Measurements from ENCODE around the gene SYS1.

Gene SYS1

DNA sequence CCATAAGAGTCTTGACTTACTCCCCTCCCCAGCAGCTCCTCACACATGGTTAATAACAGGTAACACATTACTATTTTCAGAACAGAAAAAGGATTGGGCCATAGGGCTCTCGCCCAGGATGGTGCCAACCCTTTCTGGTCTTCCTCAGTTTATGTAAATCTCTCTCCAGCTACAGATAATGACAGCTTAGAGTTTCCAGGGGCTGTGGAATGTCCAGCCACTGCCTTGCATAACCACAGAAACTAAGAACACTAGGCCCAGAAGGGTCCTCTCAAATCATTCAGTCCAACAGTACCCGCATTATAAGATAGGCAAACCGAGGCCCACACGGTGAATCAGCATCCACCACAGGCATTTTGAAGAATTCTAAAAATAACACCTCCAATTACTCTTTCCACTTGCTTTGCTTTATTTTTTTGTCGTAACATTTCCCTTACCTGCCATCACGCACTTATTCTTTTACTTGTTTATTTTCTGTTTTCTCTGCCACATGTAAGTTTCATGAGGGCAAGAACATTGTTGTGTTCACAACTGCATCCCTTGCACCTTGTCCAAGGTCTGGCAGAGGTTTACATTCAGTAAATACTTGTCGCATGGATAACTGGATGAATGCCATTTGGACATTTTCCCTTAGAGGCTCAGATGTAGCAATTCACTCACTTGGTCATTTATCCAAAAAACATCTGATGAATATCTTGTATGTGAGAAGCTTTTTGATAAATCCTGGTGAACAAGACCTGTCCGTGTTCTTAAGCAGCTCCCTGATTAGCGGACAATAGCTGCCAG lies 8.3 kb upstream of the SYS1 start:
- in situ Hi-C loops (cut with MboI; ENCODE audit: low sequenced_read_pairs), result no loop called here
- no peaks in the 10 kb centered on the region for H3K36me3 ChIP-seq (replicated peaks)
- H3K9me3 ChIP-seq, result no peaks in the 10 kb centered on the region
- no peaks in the 10 kb centered on the region for H3K27me3 ChIP-seq (ENCODE audit: low read depth)
- H3K4me3 ChIP-seq, result no peak overlapping the region
- no peak for DNase-seq (ENCODE audit: low spot score in 2 of 2)
- no peaks in the 10 kb centered on the region for H3K4me1 ChIP-seq

GRCh38 chr20:45355209-45356084 lies 7.5 kb upstream of the SYS1 start:
- DNase-seq (ENCODE audit: low spot score in 2 of 2), result no peak
- H3K36me3 ChIP-seq (replicated peaks), result no peaks in the 10 kb centered on the region
- no peak overlapping the region for H3K4me3 ChIP-seq
- in situ Hi-C loops (cut with MboI; ENCODE audit: low sequenced_read_pairs), result no loop called here
- H3K4me1 ChIP-seq, result no peaks in the 10 kb centered on the region
- H3K27me3 ChIP-seq (ENCODE audit: low read depth), result no peaks in the 10 kb centered on the region
- H3K9me3 ChIP-seq, result no peaks in the 10 kb centered on the region

- Histone ChIP-seq H3K4me3 (no peak overlapping the region), H3K9me3 (no peaks in the 10 kb centered on the region), H3K36me3 (replicated peaks) (no peaks in the 10 kb centered on the region), H3K27me3 (ENCODE audit: low read depth) (no peaks in the 10 kb centered on the region), H3K4me1 (0 out of 2 replicates have a peak, but pooled peaks cover 2% of the 10 kb centered on the region)
- DNase-seq (ENCODE audit: low spot score in 2 of 2), result no peak
- in situ Hi-C loops (cut with MboI; ENCODE audit: low sequenced_read_pairs), result no loop called here
These were observed 4.5 kb upstream of the SYS1 start for GRCh38 chr20:45358282-45359068.

GRCh38 chr20:45359069-45359405 lies 3.9 kb upstream of the SYS1 start:
- H3K27me3 ChIP-seq (ENCODE audit: low read depth), result no peaks in the 10 kb centered on the region
- H3K4me3 ChIP-seq, result no peak overlapping the region
- H3K4me1 ChIP-seq, result peaks cover 6% of the 10 kb centered on the region
- no peaks in the 10 kb centered on the region for H3K36me3 ChIP-seq (replicated peaks)
- DNase-seq (ENCODE audit: low spot score in 2 of 2), result no peak
- no peaks in the 10 kb centered on the region for H3K9me3 ChIP-seq
- in situ Hi-C loops (cut with MboI; ENCODE audit: low sequenced_read_pairs), result no loop called here

GRCh38 chr20:45359406-45360148 lies 3.4 kb upstream of the SYS1 start:
- no peaks in the 10 kb centered on the region for H3K9me3 ChIP-seq
- no peaks in the 10 kb centered on the region for H3K36me3 ChIP-seq (replicated peaks)
- H3K27me3 ChIP-seq (ENCODE audit: low read depth), result no peaks in the 10 kb centered on the region
- in situ Hi-C loops (cut with MboI; ENCODE audit: low sequenced_read_pairs), result no loop called here
- H3K4me3 ChIP-seq, result no peak overlapping the region
- DNase-seq (ENCODE audit: low spot score in 2 of 2), result no peak
- H3K4me1 ChIP-seq, result peaks cover 9% of the 10 kb centered on the region

DNA sequence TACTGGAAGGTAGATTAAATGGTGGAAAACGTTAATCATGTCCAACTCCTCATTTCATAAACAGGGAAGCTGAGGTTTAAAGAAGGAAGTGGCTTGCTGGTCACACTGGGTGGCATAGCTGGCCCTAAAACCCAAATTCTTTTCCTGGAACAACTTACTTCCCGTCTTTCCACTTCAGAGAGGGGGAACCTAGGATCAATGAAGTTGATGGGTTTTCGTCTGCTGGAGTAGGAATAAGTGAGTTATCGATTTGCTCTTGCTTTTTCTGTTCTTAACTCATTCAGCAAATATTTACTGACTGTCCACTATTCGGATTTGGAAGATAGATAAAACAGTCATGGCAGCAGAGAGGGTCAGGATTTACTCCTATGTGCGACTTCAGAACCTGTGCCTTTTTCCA lies 1.2 kb upstream of the SYS1 start:
- H3K4me3 ChIP-seq, result no peak overlapping the region
- no peaks in the 10 kb centered on the region for H3K9me3 ChIP-seq
- DNase-seq (ENCODE audit: low spot score in 2 of 2), result no peak
- in situ Hi-C loops (cut with MboI; ENCODE audit: low sequenced_read_pairs), result no loop called here
- H3K36me3 ChIP-seq (replicated peaks), result no peaks in the 10 kb centered on the region; the same call in 1 of the 2 replicates
- no peaks in the 10 kb centered on the region for H3K27me3 ChIP-seq (ENCODE audit: low read depth)
- H3K4me1 ChIP-seq, result peaks cover 15% of the 10 kb centered on the region

GRCh38 chr20:45363611-45364492 lies 896 bp downstream of the SYS1 start:
- peak overlapping the region; percentile 77 for H3K4me3 ChIP-seq
- in situ Hi-C loops (cut with MboI; ENCODE audit: low sequenced_read_pairs), result no loop called here
- no peak for DNase-seq (ENCODE audit: low spot score in 2 of 2)
- peaks cover 6% of the 10 kb centered on the region for H3K36me3 ChIP-seq (replicated peaks)
- no peaks in the 10 kb centered on the region for H3K9me3 ChIP-seq
- H3K27me3 ChIP-seq (ENCODE audit: low read depth), result no peaks in the 10 kb centered on the region
- H3K4me1 ChIP-seq, result peaks cover 15% of the 10 kb centered on the region

DNA sequence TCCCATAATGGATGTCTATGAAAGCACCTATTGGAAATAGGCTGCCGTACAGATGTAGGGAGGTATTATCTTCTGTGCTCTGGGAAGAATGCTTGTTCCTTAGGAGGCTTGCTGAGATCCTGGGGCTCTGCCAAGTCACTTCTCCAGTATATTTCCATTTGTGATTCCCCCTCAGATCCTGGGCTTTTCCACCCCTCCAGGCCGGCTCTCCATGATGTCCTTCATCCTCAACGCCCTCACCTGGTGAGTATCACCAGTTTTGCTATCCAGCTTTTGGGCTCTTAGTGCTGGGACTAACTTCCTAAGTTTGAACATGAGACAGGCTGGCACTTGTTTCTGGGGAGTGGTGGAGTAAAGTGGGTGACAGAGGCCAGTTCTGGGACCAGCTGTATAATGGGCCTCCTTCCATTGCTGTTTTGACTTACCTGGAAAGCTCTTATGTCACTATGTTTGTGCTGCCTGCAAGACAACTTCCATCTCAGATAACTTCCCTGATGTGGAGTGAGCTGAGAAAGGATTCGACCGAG lies 2.6 kb downstream of the SYS1 start:
- Histone ChIP-seq H3K4me1 (peaks cover 15% of the 10 kb centered on the region), H3K9me3 (no peaks in the 10 kb centered on the region), H3K27me3 (ENCODE audit: low read depth) (no peaks in the 10 kb centered on the region), H3K4me3 (no peak overlapping the region), H3K36me3 (replicated peaks) (peaks cover 8% of the 10 kb centered on the region)
- in situ Hi-C loops (cut with MboI; ENCODE audit: low sequenced_read_pairs), result no loop called here
- DNase-seq (ENCODE audit: low spot score in 2 of 2), result peak; percentile 50

DNA sequence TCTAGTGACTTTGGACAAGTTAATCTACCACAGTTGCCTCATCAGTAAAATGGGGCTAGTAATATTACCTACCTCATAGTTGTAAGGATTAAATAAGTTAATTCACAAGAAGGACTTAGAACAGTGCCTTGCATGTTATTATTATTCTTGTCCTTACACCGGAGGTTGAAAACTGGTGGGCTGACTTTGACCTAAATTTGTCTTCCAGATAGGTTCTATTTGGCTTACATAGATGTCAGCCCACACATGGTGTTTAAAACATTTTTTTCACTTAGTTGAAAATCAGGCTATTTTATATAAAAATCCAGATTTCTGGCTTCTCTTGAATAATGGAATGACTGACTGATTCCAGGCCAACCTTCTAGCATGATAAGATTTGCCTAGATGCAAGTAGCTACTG lies 3.2 kb downstream of the SYS1 start:
- H3K36me3 ChIP-seq (replicated peaks), result peaks cover 8% of the 10 kb centered on the region
- peaks cover 15% of the 10 kb centered on the region for H3K4me1 ChIP-seq
- H3K27me3 ChIP-seq (ENCODE audit: low read depth), result no peaks in the 10 kb centered on the region
- no peak overlapping the region for H3K4me3 ChIP-seq
- H3K9me3 ChIP-seq, result no peaks in the 10 kb centered on the region
- in situ Hi-C loops (cut with MboI; ENCODE audit: low sequenced_read_pairs), result no loop called here
- DNase-seq (ENCODE audit: low spot score in 2 of 2), result no peak

- H3K36me3 ChIP-seq (replicated peaks), result peaks cover 8% of the 10 kb centered on the region
- no peak for DNase-seq (ENCODE audit: low spot score in 2 of 2)
- in situ Hi-C loops (cut with MboI; ENCODE audit: low sequenced_read_pairs), result no loop called here
- no peaks in the 10 kb centered on the region for H3K9me3 ChIP-seq
- H3K4me3 ChIP-seq, result no peak overlapping the region
- no peaks in the 10 kb centered on the region for H3K27me3 ChIP-seq (ENCODE audit: low read depth)
- H3K4me1 ChIP-seq, result peaks cover 15% of the 10 kb centered on the region
These were observed 3.7 kb downstream of the SYS1 start for GRCh38 chr20:45366631-45367030.

GRCh38 chr20:45367126-45367525 lies 4.2 kb downstream of the SYS1 start:
- H3K4me1 ChIP-seq, result peaks cover 15% of the 10 kb centered on the region
- in situ Hi-C loops (cut with MboI; ENCODE audit: low sequenced_read_pairs), result no loop called here

GRCh38 chr20:45368221-45368980 lies 5.4 kb downstream of the SYS1 start:
- H3K27me3 ChIP-seq (ENCODE audit: low read depth), result no peaks in the 10 kb centered on the region
- DNase-seq (ENCODE audit: low spot score in 2 of 2), result no peak
- H3K4me3 ChIP-seq, result no peak overlapping the region
- in situ Hi-C loops (cut with MboI; ENCODE audit: low sequenced_read_pairs), result no loop called here
- peaks cover 8% of the 10 kb centered on the region for H3K36me3 ChIP-seq (replicated peaks)
- no peaks in the 10 kb centered on the region for H3K9me3 ChIP-seq
- H3K4me1 ChIP-seq, result peaks cover 14% of the 10 kb centered on the region

More at GRCh38 chr20:45367126-45367525, 4.2 kb downstream of the SYS1 start:
- H3K4me3 ChIP-seq, result no peak overlapping the region
- no peaks in the 10 kb centered on the region for H3K27me3 ChIP-seq (ENCODE audit: low read depth)
- peaks cover 8% of the 10 kb centered on the region for H3K36me3 ChIP-seq (replicated peaks)
- no peaks in the 10 kb centered on the region for H3K9me3 ChIP-seq
- DNase-seq (ENCODE audit: low spot score in 2 of 2), result no peak
